ENCODE data around the gene CUEDC2. TPM values are rescaled to one million over a fixed set of nuclear protein-coding genes. Genes with fewer than 3 reads are reported as not detected.
A peak's percentile ranks its signal among the peaks of the same experiment; 100 is the strongest.

The CUEDC2 gene
- total RNA-seq, 2 experiments from 2014 or later, result 60.8 to 72.7 TPM

GRCh38 chr10:102404361-102405107 is 27.8 kb downstream of the CUEDC2 start:
- ChIA-PET POLR2A (interaction anchor here (0.7 kb wide), 1 partner anchor 11 kb away, joined by 3 read pairs; no protein-coding TSS in a partner anchor), CTCF (interaction anchor here (0.5 to 4.6 kb wide), 7 partner anchors 11 to 669 kb away, joined by 3 to 21 read pairs (median 3); partner anchors contain the start of gene NFKB2)
- H3K36me3 Mint-ChIP-seq (ENCODE audit: low read depth), result peaks cover 23% of the 10 kb centered on the region
- H3K9me3 Mint-ChIP-seq (ENCODE audit: low read depth), result no peaks in the 10 kb centered on the region
- intact Hi-C loops (cut with DNase I, micrococcal nuclease), result no loop called here
- DNase-seq (peak; percentile 30), ATAC-seq (no peak)
- peaks cover 5% of the 10 kb centered on the region for H3K27me3 Mint-ChIP-seq
- H3K27ac Mint-ChIP-seq, result no peak overlapping the region
- H3K4me1 Mint-ChIP-seq, result peaks cover 23% of the 10 kb centered on the region
- H3K4me3 Mint-ChIP-seq, result peak overlapping the region; percentile 8

- Mint-ChIP-seq H3K4me3 (no peak overlapping the region), H3K27ac (no peak overlapping the region), H3K27me3 (peaks cover under 1% of the 10 kb centered on the region), H3K4me1 (peaks cover 26% of the 10 kb centered on the region), H3K9me3 (ENCODE audit: low read depth) (no peaks in the 10 kb centered on the region), H3K36me3 (ENCODE audit: low read depth) (peaks cover 35% of the 10 kb centered on the region)
- ChIA-PET POLR2A (no interaction called here), CTCF (interaction anchor here (0.7 to 4.6 kb wide), 11 partner anchors 9 to 221 kb away, joined by 3 to 21 read pairs (median 4); partner anchors contain the start of genes FBXL15 and NFKB2)
- ATAC-seq (no peak), DNase-seq (no peak)
- intact Hi-C loops (cut with DNase I, micrococcal nuclease), result no loop called here
These were observed 29.3 kb downstream of the CUEDC2 start for GRCh38 chr10:102403115-102403514.

- no peak overlapping the region for H3K27ac Mint-ChIP-seq
- H3K27me3 Mint-ChIP-seq, result no peaks in the 10 kb centered on the region
- ChIA-PET CTCF (interaction anchor here (0.7 to 4.6 kb wide), 9 partner anchors 9 to 222 kb away, joined by 3 to 21 read pairs (median 4); partner anchors contain the start of genes FBXL15 and NFKB2), POLR2A (no interaction called here)
- intact Hi-C loops (cut with DNase I, micrococcal nuclease), result no loop called here
- no peaks in the 10 kb centered on the region for H3K9me3 Mint-ChIP-seq (ENCODE audit: low read depth)
- peaks cover 41% of the 10 kb centered on the region for H3K36me3 Mint-ChIP-seq (ENCODE audit: low read depth)
- no peak overlapping the region for H3K4me3 Mint-ChIP-seq
- peaks cover 27% of the 10 kb centered on the region for H3K4me1 Mint-ChIP-seq
- ATAC-seq, result no peak
- DNase-seq, result no peak
These were observed 29.9 kb downstream of the CUEDC2 start for GRCh38 chr10:102402512-102402896.

GRCh38 chr10:102401735-102402511 is 30.5 kb downstream of the CUEDC2 start:
- Mint-ChIP-seq H3K4me1 (peaks cover 32% of the 10 kb centered on the region), H3K27me3 (no peaks in the 10 kb centered on the region), H3K36me3 (ENCODE audit: low read depth) (peaks cover 46% of the 10 kb centered on the region), H3K27ac (no peak overlapping the region), H3K4me3 (no peak overlapping the region), H3K9me3 (ENCODE audit: low read depth) (no peaks in the 10 kb centered on the region)
- ATAC-seq (no peak), DNase-seq (no peak)
- POLR2A ChIA-PET, result no interaction called here
- intact Hi-C loops (cut with DNase I, micrococcal nuclease), result no loop called here
- CTCF ChIA-PET, result interaction anchor here (0.6 to 4.6 kb wide), 5 partner anchors 8 to 172 kb away, joined by 3 to 21 read pairs (median 4); partner anchors contain the start of gene NFKB2

- intact Hi-C loops (cut with DNase I, micrococcal nuclease), result no loop called here
- peaks cover 52% of the 10 kb centered on the region for H3K36me3 Mint-ChIP-seq (ENCODE audit: low read depth)
- H3K27ac Mint-ChIP-seq, result no peak overlapping the region
- no peaks in the 10 kb centered on the region for H3K27me3 Mint-ChIP-seq
- POLR2A ChIA-PET, result no interaction called here
- CTCF ChIA-PET, result interaction anchor here (0.6 to 4.6 kb wide), 3 partner anchors 8 to 171 kb away, joined by 4 to 39 read pairs (median 18); partner anchors contain the start of gene NFKB2
- no peaks in the 10 kb centered on the region for H3K9me3 Mint-ChIP-seq (ENCODE audit: low read depth)
- H3K4me3 Mint-ChIP-seq, result no peak overlapping the region
- DNase-seq, result no peak
- H3K4me1 Mint-ChIP-seq, result peaks cover 39% of the 10 kb centered on the region
- ATAC-seq, result no peak
These were observed 31.1 kb downstream of the CUEDC2 start for GRCh38 chr10:102401342-102401654.

GRCh38 chr10:102400598-102401341 is 31.6 kb downstream of the CUEDC2 start:
- DNase-seq (no peak), ATAC-seq (no peak)
- Mint-ChIP-seq H3K9me3 (ENCODE audit: low read depth) (no peaks in the 10 kb centered on the region), H3K27ac (peak overlapping the region; percentile 98), H3K27me3 (no peaks in the 10 kb centered on the region), H3K4me3 (peak overlapping the region; percentile 20), H3K4me1 (peaks cover 41% of the 10 kb centered on the region), H3K36me3 (ENCODE audit: low read depth) (peaks cover 57% of the 10 kb centered on the region)
- intact Hi-C loops (cut with DNase I, micrococcal nuclease), result no loop called here
- ChIA-PET POLR2A (interaction anchor here (0.6 kb wide), 1 partner anchor 35 kb away, joined by 3 read pairs; no protein-coding TSS in a partner anchor), CTCF (interaction anchor here (0.5 to 5.3 kb wide), 7 partner anchors 9 to 181 kb away, joined by 3 to 39 read pairs (median 4); no protein-coding TSS in a partner anchor)

GRCh38 chr10:102400076-102400475 is 32.3 kb downstream of the CUEDC2 start:
- intact Hi-C loops (cut with DNase I, micrococcal nuclease), result no loop called here
- ChIA-PET POLR2A (interaction anchor here (0.6 to 1.0 kb wide), 2 partner anchors 32 to 35 kb away, joined by 3 to 4 read pairs; partner anchors contain the start of gene CUEDC2), CTCF (interaction anchor here (0.5 to 5.3 kb wide), 18 partner anchors 7 to 441 kb away, joined by 3 to 39 read pairs (median 6); partner anchors contain the start of genes C10orf95 and SUFU)
- Mint-ChIP-seq H3K36me3 (ENCODE audit: low read depth) (peaks cover 60% of the 10 kb centered on the region), H3K9me3 (ENCODE audit: low read depth) (no peaks in the 10 kb centered on the region), H3K27me3 (no peaks in the 10 kb centered on the region), H3K27ac (peak overlapping the region; percentile 98), H3K4me3 (peak overlapping the region; percentile 95), H3K4me1 (peaks cover 41% of the 10 kb centered on the region)
- DNase-seq, result no peak
- no peak for ATAC-seq

- peaks cover 41% of the 10 kb centered on the region for H3K4me1 Mint-ChIP-seq
- H3K4me3 Mint-ChIP-seq, result peak overlapping the region; percentile 95
- peak; percentile 60 for ATAC-seq
- H3K27ac Mint-ChIP-seq, result peak overlapping the region; percentile 98
- H3K9me3 Mint-ChIP-seq (ENCODE audit: low read depth), result no peaks in the 10 kb centered on the region
- intact Hi-C loops (cut with DNase I, micrococcal nuclease), result loop anchor here (1.0 to 10.0 kb wide), 9 partner anchors 10 to 567 kb away; partner anchors contain the start of genes CUEDC2 (in 2 of the 2) and TRIM8 (in 1 of the 2)
- peak; percentile 94 for DNase-seq
- POLR2A ChIA-PET, result interaction anchor here (0.6 to 1.4 kb wide), 4 partner anchors 21 to 168 kb away, joined by 3 to 6 read pairs (median 4); partner anchors contain the start of genes CUEDC2 and FBXL15
- CTCF ChIA-PET, result interaction anchor here (0.5 to 7.6 kb wide), 28 partner anchors 8 to 1334 kb away, joined by 3 to 67 read pairs (median 4); partner anchors contain the start of genes C10orf95, FBXL15, SUFU and TRIM8
- H3K27me3 Mint-ChIP-seq, result no peaks in the 10 kb centered on the region
- peaks cover 65% of the 10 kb centered on the region for H3K36me3 Mint-ChIP-seq (ENCODE audit: low read depth)
These were observed 33.0 kb downstream of the CUEDC2 start for GRCh38 chr10:102399217-102400021.

- H3K9me3 Mint-ChIP-seq (ENCODE audit: low read depth), result no peaks in the 10 kb centered on the region
- ATAC-seq (no peak), DNase-seq (peak; percentile 18)
- H3K36me3 Mint-ChIP-seq (ENCODE audit: low read depth), result peaks cover 62% of the 10 kb centered on the region
- peaks cover 42% of the 10 kb centered on the region for H3K4me1 Mint-ChIP-seq
- H3K4me3 Mint-ChIP-seq, result peak overlapping the region; percentile 95
- peak overlapping the region; percentile 98 for H3K27ac Mint-ChIP-seq
- ChIA-PET CTCF (interaction anchor here (0.6 to 7.6 kb wide), 20 partner anchors 9 to 1335 kb away, joined by 3 to 67 read pairs (median 6); partner anchors contain the start of genes C10orf95, FBXL15, SUFU and TRIM8), POLR2A (interaction anchor here (1.4 kb wide), 1 partner anchor 22 kb away, joined by 6 read pairs; the partner anchor contains the start of gene FBXL15)
- no peaks in the 10 kb centered on the region for H3K27me3 Mint-ChIP-seq
- intact Hi-C loops (cut with DNase I, micrococcal nuclease), result loop anchor here (1.0 to 10.0 kb wide), 9 partner anchors 11 to 566 kb away; partner anchors contain the start of genes CUEDC2 (in 2 of the 2) and TRIM8 (in 1 of the 2)
These were observed 34.0 kb downstream of the CUEDC2 start for GRCh38 chr10:102398172-102399020.
